OCI-LY3 (cell line): ENCODE data around the gene FIBCD1.

ENCODE experiments used
- H2AFZ ChIP-seq: fragments of 200-600, 300-600 bp; shearing (Covaris generic); 2 replicates; pipeline ENCODE4 v1.6.0; 2014; ENCODE audit warnings: antibody characterized with exemption, low read depth, low read length
- H3K27ac ChIP-seq: fragments of 200-600, 300-600 bp; sonication (generic); 2 replicates; pipeline ENCODE4 v1.5.1; 2014; ENCODE audit warnings: mild to moderate bottlenecking, low read length, moderate library complexity, mixed read lengths
- H3K27me3 ChIP-seq: fragments of 200-600, 300-600 bp; sonication (generic); 2 replicates; pipeline ENCODE4 v1.6.1; 2014; ENCODE audit warnings: low read depth, low read length, mixed read lengths
- H3K36me3 ChIP-seq: fragments of 200-600, 300-600 bp; sonication (generic); replicated peaks from 2 replicates; pipeline ENCODE3; 2014; ENCODE audit warnings: low read depth, low read length, mixed read lengths
- H3K4me1 ChIP-seq: fragments of 300-600, 200-600 bp; sonication (generic); 2 replicates; pipeline ENCODE4 v1.6.1; 2014; ENCODE audit warnings: low read length, mixed read lengths
- H3K4me2 ChIP-seq: fragments of 200-600, 300-600 bp; sonication (generic); 2 replicates; pipeline ENCODE4 v1.6.1; 2014; ENCODE audit warnings: low read length, mixed read lengths
- H3K4me3 ChIP-seq: fragments of 300-600, 200-600 bp; sonication (generic); 2 replicates; pipeline ENCODE4 v1.5.1; 2014; ENCODE audit warnings: antibody characterized with exemption, mild to moderate bottlenecking, low read length, moderate library complexity
- H3K79me2 ChIP-seq: fragments of 300-600, 200-600 bp; shearing (Covaris generic); 2 replicates; pipeline ENCODE4 v1.6.1; 2014; ENCODE audit warnings: mild to moderate bottlenecking, low read length, mixed read lengths
- H3K9ac ChIP-seq: fragments of 300-600, 200-600 bp; shearing (Covaris generic); 2 replicates; pipeline ENCODE4 v1.6.0; 2014; ENCODE audit warnings: mild to moderate bottlenecking, low read length, moderate library complexity
- H3K9me3 ChIP-seq: fragments of 200-600, 300-600 bp; shearing (Covaris generic); 2 replicates; pipeline ENCODE4 v1.6.1; 2014; ENCODE audit warnings: low read length, mixed read lengths; ENCODE audit not compliant: insufficient read depth
- H4K20me1 ChIP-seq: fragments of 200-600, 300-600 bp; sonication (generic); 2 replicates; pipeline ENCODE4 v1.6.1; 2016; ENCODE audit warnings: low read length, mixed read lengths; ENCODE audit not compliant: insufficient read depth
- EZH2phosphoT487 ChIP-seq: fragments of 200-600 bp; shearing (Covaris generic); IDR thresholded peaks from 2 replicates; pipeline ENCODE4 v1.6.1; 2018; ENCODE audit warnings: antibody characterized with exemption, mixed run types, low read depth
- TF ChIP-seq, protein P1 (sequence below): fragments of 200-600, 300-600 bp; sonication (generic); IDR thresholded peaks from 2 replicates; pipeline ENCODE4 v1.5.1; 2014; ENCODE audit warnings: antibody characterized with exemption, low read length, low read depth

Gene FIBCD1

DNA sequence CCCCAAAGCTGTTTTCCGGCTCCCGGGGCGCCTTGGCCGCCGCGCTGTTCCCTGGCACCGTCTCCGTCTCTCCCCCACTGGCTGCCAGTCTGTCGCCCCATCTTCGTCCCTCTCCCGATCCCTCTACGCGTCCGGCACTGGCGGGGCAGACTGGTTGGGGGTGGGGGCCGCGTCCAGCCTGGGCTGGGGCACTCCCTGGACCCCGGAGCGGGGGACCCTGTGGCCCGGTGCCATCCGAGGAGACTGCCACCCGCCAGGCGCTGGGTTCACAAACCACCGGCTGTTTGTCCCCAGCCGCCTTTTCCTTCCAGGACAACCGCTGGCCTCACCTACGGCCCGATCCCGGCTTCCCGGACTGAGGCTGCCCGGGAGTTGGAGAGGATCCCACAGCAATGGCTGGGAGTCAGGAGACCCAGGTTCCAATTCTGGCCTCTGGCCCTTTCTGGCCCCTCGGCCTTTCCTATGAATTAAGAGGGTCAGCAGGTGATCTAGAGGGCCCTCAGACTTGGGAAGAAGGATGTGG lies 1.0 kb upstream of the FIBCD1 start:
- Histone ChIP-seq H3K4me3 (no peak overlapping the region), H3K27ac (no peak overlapping the region), H3K9ac (no peak overlapping the region), H3K27me3 (peaks cover 40% of the 10 kb centered on the region), H3K4me2 (no peak overlapping the region), H3K9me3 (no peaks in the 10 kb centered on the region), H2AFZ (no peak overlapping the region), H3K4me1 (peaks cover 15% of the 10 kb centered on the region), H3K79me2 (no peaks in the 10 kb centered on the region), H3K36me3 (no peaks in the 10 kb centered on the region), H4K20me1 (no peaks in the 10 kb centered on the region)
- TF ChIP-seq, protein P1, sequence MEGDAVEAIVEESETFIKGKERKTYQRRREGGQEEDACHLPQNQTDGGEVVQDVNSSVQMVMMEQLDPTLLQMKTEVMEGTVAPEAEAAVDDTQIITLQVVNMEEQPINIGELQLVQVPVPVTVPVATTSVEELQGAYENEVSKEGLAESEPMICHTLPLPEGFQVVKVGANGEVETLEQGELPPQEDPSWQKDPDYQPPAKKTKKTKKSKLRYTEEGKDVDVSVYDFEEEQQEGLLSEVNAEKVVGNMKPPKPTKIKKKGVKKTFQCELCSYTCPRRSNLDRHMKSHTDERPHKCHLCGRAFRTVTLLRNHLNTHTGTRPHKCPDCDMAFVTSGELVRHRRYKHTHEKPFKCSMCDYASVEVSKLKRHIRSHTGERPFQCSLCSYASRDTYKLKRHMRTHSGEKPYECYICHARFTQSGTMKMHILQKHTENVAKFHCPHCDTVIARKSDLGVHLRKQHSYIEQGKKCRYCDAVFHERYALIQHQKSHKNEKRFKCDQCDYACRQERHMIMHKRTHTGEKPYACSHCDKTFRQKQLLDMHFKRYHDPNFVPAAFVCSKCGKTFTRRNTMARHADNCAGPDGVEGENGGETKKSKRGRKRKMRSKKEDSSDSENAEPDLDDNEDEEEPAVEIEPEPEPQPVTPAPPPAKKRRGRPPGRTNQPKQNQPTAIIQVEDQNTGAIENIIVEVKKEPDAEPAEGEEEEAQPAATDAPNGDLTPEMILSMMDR = no peak
- no peak for TF ChIP-seq EZH2phosphoT487

GRCh38 chr9:130939405-130940026 lies 469 bp upstream of the FIBCD1 start:
- TF ChIP-seq, protein P1 = no peak
- TF ChIP-seq EZH2phosphoT487 = no peak
- Histone ChIP-seq H3K4me1 (peaks cover 20% of the 10 kb centered on the region), H3K4me3 (no peak overlapping the region), H4K20me1 (no peaks in the 10 kb centered on the region), H3K27me3 (peaks cover 41% of the 10 kb centered on the region), H3K79me2 (no peaks in the 10 kb centered on the region), H3K4me2 (no peak overlapping the region), H3K9me3 (no peaks in the 10 kb centered on the region), H3K9ac (no peak overlapping the region), H3K27ac (no peak overlapping the region), H2AFZ (no peak overlapping the region), H3K36me3 (no peaks in the 10 kb centered on the region)

DNA sequence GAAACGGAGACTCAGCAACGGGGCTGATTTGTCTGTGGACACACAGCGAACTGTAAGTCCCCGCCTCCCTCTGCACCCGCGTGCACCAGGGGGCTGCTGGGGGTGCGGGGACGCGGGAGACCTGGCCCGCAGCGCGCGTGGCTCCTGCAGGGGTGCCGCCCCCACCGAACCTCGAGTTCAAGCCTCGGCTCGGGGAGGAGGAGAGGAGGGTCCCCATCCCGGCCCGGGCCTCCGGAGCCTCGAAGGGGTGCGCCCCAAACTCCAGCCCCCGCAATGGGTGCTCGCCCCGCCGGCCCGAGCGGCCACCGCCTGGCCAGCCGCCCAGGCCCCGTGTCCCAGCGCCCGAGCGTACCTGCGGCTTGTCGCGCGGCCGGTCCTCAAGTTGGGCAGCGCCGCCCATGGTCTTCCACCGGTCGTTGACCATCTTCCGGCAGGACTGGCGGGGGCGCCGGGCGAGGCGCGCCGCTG lies 829 bp downstream of the FIBCD1 start:
- Histone ChIP-seq H2AFZ (no peak overlapping the region), H3K9me3 (no peaks in the 10 kb centered on the region), H3K4me2 (no peak overlapping the region), H4K20me1 (no peaks in the 10 kb centered on the region), H3K79me2 (no peaks in the 10 kb centered on the region), H3K4me1 (peaks cover 32% of the 10 kb centered on the region), H3K4me3 (no peak overlapping the region), H3K36me3 (no peaks in the 10 kb centered on the region), H3K27ac (no peak overlapping the region), H3K27me3 (peaks cover 48% of the 10 kb centered on the region), H3K9ac (no peak overlapping the region)
- TF ChIP-seq, protein P1 = no peak
- TF ChIP-seq EZH2phosphoT487 = no peak

DNA sequence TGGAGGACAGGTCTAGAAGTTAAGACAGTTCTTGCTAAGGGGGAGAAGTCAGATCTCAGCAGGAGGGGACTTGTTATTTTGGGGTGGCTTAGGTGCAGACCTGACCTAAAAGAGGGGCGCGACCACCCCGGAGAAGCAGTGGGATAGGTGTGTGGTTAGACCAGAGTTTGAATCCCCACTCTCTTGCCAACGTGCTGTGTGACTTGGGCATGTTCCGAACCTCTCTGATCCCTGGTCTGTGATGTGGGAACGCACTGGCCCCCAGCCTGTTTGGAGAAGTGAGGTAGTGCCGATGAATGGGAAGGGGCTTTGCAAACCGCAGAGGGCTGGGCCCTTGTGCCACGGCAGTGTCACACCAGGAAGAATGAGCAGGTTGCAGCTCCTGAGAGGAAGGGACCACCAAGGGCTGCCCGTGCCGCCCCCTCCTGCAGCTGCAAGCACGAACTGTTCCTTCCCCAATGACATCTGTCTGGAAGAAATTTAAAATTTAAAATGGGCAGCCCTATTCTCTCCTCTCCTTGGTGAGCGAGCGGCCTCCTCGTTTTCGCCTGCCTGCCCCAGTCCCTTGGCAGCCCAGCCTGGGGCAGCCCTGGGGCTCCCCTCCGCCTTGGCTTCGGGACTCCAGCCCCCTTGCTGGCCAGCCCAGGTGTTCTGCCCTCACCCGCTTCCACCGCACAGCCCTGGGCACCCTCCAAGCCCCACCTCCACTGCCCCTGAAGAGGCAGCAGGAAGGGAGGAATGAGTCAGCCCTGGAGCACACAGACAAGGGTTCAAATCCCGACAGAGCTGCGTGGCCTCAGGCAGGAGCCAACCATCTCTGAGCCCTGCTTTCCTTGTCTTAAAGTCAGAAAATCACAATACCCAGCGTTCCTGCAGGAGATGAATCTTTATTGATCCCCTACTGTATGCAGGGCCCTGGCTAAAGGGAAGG lies 1.6 kb downstream of the FIBCD1 start:
- H3K27me3 ChIP-seq = peaks cover 50% of the 10 kb centered on the region
- no peaks in the 10 kb centered on the region for H3K36me3 ChIP-seq
- H3K27ac ChIP-seq = no peak overlapping the region
- no peak overlapping the region for H2AFZ ChIP-seq
- H3K4me2 ChIP-seq = no peak overlapping the region
- H3K4me3 ChIP-seq = no peak overlapping the region
- H3K9me3 ChIP-seq = no peaks in the 10 kb centered on the region
- H4K20me1 ChIP-seq = no peaks in the 10 kb centered on the region
- H3K9ac ChIP-seq = no peak overlapping the region
- H3K4me1 ChIP-seq = peaks cover 40% of the 10 kb centered on the region
- no peaks in the 10 kb centered on the region for H3K79me2 ChIP-seq
- TF ChIP-seq EZH2phosphoT487 = no peak
- TF ChIP-seq, protein P1 = no peak
